NCI-H1105 treated with DMSO at 0.1 percent for 48 hours (cell line): Measurements from ENCODE around the gene ZFYVE9.

Source experiments
- DNase-seq: peaks from one replicate; lab custom pipeline; 2025; lab: John Stamatoyannopoulos, UW

The ZFYVE9 gene

DNA sequence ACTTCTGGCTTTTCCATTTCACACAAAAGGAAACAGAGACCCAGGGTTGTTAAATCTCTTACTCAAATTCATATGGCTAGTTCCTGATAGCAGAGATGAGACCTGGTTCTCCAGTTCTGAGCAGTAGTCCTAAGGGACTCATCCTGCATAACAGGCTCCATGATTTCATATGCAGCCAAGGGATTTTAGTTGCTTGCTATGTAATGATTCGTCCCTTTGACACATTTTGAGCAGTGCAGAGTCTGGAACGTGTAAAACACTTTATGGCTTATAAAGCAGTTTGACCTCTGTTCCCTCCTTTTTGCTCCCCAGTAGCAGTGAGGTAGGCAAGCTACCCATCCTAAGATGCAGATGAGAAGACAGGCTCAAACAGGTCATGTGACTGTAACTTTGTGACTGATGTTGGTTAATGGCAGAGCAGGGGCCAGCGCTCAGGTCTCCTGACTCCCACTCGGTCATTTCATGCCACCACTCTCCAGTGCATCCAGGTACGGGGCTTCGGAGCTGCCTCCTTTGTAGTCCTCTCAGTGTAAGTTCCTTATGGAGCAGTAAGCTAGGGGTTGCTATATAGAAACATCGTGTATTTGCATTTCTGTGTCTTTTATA lies 199.9 kb downstream of the ZFYVE9 start:
- DNase-seq: no peak

DNA sequence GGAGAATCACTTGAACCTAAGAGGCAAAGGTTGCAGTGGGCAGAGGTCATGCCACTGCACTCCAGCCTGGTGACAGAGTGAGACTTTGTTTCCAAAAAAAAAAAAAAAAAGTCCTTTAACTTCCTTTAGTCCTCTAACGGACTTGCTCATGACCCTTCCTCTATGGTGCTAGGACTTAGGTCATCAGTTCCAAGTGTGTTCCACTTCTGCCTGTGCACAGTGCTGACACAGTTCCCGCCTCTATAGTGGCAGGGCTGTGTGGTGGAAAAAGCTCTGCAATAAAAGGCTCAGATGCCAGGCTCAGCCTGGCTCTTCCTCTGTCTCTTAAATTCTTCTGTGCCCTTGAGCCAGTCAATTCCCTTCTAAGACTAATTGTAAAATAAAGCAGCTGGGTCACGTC lies 202.1 kb downstream of the ZFYVE9 start:
- no peak for DNase-seq

DNA sequence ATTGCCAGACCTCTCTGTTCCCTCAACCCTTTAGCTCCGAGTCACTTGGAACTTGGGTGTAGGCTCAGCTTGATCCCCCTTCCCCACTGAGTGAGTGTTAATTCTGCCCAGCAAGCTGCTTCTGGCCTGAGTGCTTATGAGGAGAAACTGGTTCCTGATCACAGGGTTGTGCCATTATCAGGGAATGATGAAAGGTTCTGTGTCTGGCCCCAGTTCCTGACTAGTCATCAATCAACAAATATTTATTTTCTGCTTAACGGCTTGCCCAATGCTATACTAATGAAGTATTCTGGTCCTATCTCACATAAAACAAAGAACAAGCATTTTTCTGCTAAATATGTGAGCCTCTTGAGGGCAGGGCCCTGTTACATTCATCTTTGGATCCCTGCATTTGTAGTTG lies 203.4 kb downstream of the ZFYVE9 start:
- DNase-seq: no peak

DNA sequence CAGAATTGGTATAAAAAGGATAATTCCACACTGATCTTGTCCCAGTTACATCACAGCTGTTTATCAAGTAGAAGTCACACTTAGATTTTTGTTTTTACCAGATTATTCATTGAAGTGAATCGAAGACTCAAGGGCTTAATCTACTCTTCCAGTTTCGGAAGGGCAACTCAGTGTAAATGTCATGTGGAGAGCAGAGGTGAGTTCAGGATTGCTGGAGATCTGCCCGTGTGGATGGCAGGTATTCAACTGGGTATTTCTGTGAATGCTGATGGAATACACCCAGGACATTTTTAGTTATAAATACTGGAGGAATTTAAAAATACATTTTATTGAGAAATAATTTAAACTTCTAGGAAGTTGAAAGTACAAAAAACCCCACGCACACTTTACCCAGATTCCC lies 204.8 kb downstream of the ZFYVE9 start:
- DNase-seq: no peak

- DNase-seq: peak; percentile 5
These were observed 206.9 kb downstream of the ZFYVE9 start for GRCh38 chr1:52348704-52349300.

DNA sequence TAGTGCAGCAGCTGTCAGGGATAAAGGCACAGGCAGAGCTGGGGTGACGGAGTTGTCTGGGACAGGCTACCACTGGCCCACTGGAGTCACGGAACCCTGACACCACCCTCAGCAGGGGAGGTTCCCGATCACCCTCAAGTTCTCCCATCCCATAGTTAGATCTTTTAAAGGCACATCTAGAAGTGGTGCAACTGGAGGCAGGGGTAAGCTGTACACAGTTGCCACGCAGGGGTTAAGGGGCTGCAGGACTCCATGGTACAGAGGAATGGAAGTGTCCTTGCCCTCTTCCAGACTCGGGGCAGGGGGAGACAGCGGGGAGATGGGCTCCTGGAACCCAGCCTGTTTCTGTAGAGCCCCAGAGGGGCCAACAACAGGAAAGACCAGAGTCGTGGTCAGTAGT lies 210.8 kb downstream of the ZFYVE9 start:
- no peak for DNase-seq

DNA sequence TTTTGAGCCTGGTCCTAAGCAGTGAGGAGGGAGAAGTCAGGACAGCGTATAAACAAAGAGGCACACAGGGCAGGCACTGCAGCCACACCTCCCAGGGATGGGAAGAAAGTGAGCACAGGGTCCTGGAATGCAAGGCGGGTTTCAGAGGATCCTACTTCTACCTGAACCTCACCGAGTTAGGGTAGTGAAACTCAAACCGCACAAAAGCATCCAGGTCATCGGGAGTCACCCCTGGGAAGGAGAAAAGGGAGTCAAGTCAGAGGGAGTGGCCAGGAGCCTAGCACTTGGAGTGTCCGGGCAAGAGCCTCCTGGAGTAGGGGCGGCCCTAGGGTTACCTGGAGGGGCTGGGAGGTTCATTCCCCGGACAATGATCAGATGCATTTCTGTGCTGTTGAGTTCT lies 213.5 kb downstream of the ZFYVE9 start:
- DNase-seq: no peak

DNA sequence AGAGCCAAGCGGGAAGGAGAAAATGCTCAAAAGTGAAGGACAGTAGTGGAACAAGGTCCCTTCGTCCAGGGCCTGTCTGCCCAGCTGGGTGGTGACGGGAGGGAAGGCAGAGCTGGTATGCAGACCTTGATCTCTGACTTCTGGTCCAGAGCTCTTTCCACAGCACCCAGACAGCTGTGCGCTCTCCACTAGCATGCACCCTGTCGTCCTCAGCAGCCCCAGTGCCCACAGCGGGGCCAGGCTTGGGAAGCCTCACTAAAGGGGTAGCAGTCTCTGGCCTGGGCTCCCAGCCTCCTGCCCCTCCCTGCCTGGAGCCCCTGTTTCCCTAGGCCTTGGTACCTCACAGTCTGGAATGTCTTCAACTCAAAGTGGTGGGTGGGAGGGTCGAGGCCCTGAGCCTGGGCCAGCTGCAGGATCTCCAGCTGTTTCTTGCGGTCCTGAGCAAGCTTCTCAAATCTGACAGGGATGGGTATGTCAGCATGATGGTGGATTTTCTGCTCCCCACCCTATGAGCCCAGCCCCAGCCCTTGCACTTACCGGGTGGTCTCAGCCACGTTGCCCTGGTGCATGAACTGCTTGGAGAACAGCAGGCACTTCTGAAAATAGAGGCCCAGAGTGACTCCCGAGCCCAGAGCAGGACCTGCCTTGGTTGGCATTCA lies 214.1 kb downstream of the ZFYVE9 start:
- no peak for DNase-seq

- no peak for DNase-seq
These were observed 215.0 kb downstream of the ZFYVE9 start for GRCh38 chr1:52356818-52357355.

DNA sequence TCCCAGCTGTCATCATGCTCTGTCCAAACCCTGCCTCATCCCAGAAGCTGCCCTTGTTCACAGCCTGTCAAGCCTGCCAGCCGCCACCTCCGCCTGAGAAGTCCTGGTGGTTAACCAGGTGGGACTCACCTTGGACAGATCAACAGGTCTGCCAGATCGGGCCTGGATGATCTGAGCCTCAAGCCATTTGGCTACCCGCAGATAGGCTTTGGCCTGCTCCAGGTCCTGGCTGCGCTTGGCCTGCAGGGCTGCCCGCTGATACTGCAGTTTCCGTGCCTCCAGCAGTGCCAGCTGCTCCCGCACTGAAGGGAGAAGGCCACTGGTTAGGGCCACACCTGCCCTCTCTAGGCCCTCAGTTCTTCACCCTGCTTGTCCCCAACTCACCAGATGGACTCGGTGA lies 215.5 kb downstream of the ZFYVE9 start:
- no peak for DNase-seq

GRCh38 chr1:52358851-52359497 lies 217.1 kb downstream of the ZFYVE9 start:
- DNase-seq: no peak

GRCh38 chr1:52359676-52360594 lies 218.0 kb downstream of the ZFYVE9 start:
- no peak for DNase-seq

DNA sequence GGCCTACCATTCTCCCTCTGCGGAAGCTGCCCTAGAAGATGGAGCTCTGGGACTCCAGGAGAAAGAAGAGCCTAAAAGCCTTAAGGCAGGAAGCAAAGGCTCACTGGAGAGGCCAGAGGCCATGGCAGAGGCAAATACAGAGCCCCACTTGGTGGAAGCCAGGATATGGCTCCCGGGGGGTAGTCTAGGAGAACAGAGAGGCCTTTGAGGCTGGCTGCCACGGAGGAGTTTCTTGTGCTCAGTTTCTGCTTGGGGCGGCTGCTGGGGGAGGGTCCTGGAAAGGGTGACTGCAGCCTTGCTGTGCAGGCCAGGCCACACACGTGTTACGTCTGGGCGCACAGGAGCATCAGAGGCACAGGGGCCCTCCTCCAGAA lies 218.7 kb downstream of the ZFYVE9 start:
- no peak for DNase-seq

GRCh38 chr1:52364235-52364839 lies 222.4 kb downstream of the ZFYVE9 start:
- DNase-seq: no peak

GRCh38 chr1:52365071-52365745 lies 223.3 kb downstream of the ZFYVE9 start:
- DNase-seq: peak; percentile 30

DNA sequence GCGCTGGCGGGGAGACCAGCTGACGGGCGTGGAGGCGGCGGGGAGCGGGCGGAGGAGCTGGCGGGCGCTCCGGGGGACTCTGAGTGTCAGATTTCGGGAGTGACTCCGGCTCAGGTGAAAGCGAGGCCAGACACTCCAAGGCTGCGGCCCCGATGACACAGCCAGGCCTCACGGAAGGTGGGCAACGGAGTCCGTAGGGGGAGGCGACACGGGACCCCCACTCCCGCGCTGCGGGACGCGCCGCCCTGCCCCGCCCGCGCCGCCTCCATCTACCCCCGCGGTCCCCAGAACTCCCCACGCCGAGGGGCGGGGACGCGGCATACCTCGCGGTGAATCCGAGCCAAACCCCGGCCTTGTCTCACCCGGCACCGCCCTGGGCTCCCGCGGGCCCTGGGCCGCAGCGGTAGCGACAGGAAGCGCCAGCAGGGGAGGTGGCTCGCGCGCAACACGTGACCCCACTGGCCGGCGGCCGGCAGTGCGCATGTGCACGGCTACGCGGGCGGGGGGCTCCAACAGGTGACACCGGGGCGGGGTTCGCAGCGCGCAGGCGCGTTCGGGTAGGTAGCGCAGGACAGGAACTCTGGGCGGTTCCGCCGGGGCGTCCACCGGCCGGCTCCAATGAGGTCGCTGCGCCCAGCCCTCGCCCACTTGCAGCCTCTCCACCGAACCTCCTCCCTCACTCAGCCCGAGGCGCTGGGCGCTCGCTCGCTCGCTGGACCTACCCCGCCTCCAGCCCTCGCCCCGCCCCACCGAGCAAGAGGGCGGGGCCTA lies 224.0 kb downstream of the ZFYVE9 start, which contains the start of gene CC2D1B:
Gene CC2D1B (minus strand): TSS at position 460 of the 771 bp plus-strand sequence. CDS start 1,585 bp downstream, outside the sequence.
- DNase-seq: peak; percentile 98

GRCh38 chr1:52366517-52366827 lies 224.6 kb downstream of the ZFYVE9 start:
- no peak for DNase-seq

- no peak for DNase-seq
These were observed 225.4 kb downstream of the ZFYVE9 start for GRCh38 chr1:52367272-52367671.

GRCh38 chr1:52368383-52369172 lies 226.7 kb downstream of the ZFYVE9 start:
- DNase-seq: peak; percentile 78
